ENCODE results near the gene IGFN1. TPM values are rescaled to one million over a fixed set of nuclear protein-coding genes. Genes with fewer than 3 reads are reported as not detected.

IGFN1 gene
- total RNA-seq, 4 donors from 2014 or later, result 0.14 TPM; not detected in 3

GRCh38 chr1:201175820-201176500, 14.7 kb upstream of the IGFN1 start:
- intact Hi-C loops (cut with DNase I; ENCODE audit: low total_unique reads), result loop anchor here (1.0 kb wide), 1 partner anchor 38 kb away; no protein-coding TSS in a partner anchor
- TF ChIP-seq POLR2AphosphoS5 (IDR thresholded peaks at IDR 0.05), result no peak
- TF ChIP-seq CTCF (IDR thresholded peaks at IDR 0.05), result no peak
- no peak for TF ChIP-seq POLR2A (IDR thresholded peaks at IDR 0.05)
- no peak for TF ChIP-seq EP300 (IDR thresholded peaks at IDR 0.05; ENCODE audit: low read depth)
- 85% methylated on average over 4 to 7 of the region's 7 CpGs for WGBS, 2 donors (ENCODE audit: low coverage in 1 of 2)

DNA sequence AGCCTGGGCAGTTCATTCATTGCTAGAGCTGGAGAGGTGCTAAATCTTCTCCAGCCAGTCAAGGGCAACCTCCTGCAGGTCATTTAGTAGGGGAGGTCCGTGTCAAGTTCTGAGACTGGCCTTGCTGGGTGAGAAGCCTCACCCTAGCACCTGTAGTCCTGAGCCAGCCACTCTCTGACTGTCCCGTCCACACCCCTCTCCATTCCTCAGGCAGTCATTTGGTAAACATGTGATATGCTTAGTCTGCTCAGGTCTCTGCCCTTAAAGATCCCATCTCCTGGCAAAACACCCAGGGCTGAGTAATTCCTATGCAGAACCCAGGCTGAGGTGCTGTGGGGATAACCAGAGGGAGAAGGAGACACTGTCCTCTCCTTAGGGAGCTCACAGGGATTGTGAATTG, 13.7 kb upstream of the IGFN1 start:
- DNase-seq, result peak; percentile 30
- in situ Hi-C loops (cut with MboI; ENCODE audit: low pct_ligation_motif_present in 1 of 4, low pct_unique_long_range_greater_than_20kb in 1 of 4, low sequenced_read_pairs in 3 of 4) (no loop called here), intact Hi-C loops (cut with DNase I; ENCODE audit: low total_unique reads) (loop anchor here (1.0 kb wide), 1 partner anchor 37 kb away; no protein-coding TSS in a partner anchor)
- Histone ChIP-seq H3K9me3 (no peaks in the 10 kb centered on the region), H3K4me1 (no peaks in the 10 kb centered on the region), H3K4me3 (no peak overlapping the region), H3K27ac (no peak overlapping the region), H3K27me3 (no peaks in the 10 kb centered on the region), H3K36me3 (no peaks in the 10 kb centered on the region)
- TF ChIP-seq EP300 (IDR thresholded peaks at IDR 0.05; ENCODE audit: low read depth) (no peak), POLR2A (IDR thresholded peaks at IDR 0.05) (no peak), CTCF (IDR thresholded peaks at IDR 0.05) (no peak), POLR2AphosphoS5 (IDR thresholded peaks at IDR 0.05) (no peak)
- 34% methylated on average over 2 of the region's 2 CpGs; no CpG with 5 or more reads in 1 of the 2 donors for WGBS, 2 donors (ENCODE audit: low coverage in 1 of 2)

More at GRCh38 chr1:201175820-201176500, 14.7 kb upstream of the IGFN1 start:
- no peak for DNase-seq
- in situ Hi-C loops (cut with MboI; ENCODE audit: low pct_ligation_motif_present in 1 of 4, low pct_unique_long_range_greater_than_20kb in 1 of 4, low sequenced_read_pairs in 3 of 4), result no loop called here
- no peaks in the 10 kb centered on the region for H3K36me3 ChIP-seq
- peaks cover 0 to 5% (median 4%) of the 10 kb centered on the region in 4 donors for H3K4me1 ChIP-seq
- no peak overlapping the region for H3K27ac ChIP-seq
- H3K27me3 ChIP-seq, result no peaks in the 10 kb centered on the region
- no peaks in the 10 kb centered on the region for H3K9me3 ChIP-seq
- no peak overlapping the region for H3K4me3 ChIP-seq

DNA sequence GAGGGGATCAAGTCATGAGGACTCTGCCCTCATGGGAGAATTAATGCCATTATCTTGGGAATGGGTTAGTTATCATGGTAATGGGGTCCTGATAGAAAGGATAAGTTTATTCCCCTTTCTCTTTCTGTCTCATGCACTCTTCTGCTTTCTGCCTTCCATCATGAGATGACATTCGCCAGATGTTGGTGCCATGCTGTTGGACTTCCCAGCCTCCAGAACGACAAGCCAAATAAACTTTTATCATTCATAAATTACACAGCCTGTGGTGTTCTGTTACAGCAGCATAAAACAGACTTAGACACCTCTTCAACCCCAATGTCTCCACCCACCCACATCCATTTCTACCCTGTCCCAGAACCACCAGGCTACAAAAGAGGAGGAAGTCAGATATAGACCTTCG, 11.9 kb upstream of the IGFN1 start:
- TF ChIP-seq POLR2AphosphoS5 (IDR thresholded peaks at IDR 0.05), result no peak
- no peak for TF ChIP-seq CTCF (IDR thresholded peaks at IDR 0.05)
- no peak for TF ChIP-seq POLR2A (IDR thresholded peaks at IDR 0.05)
- no peak for TF ChIP-seq EP300 (IDR thresholded peaks at IDR 0.05; ENCODE audit: low read depth)
- Histone ChIP-seq H3K9me3 (no peaks in the 10 kb centered on the region), H3K4me1 (no peaks in the 10 kb centered on the region), H3K36me3 (no peaks in the 10 kb centered on the region), H3K27me3 (no peaks in the 10 kb centered on the region), H3K27ac (no peak overlapping the region), H3K4me3 (no peak overlapping the region)
- intact Hi-C loops (cut with DNase I; ENCODE audit: low total_unique reads) (no loop called here), in situ Hi-C loops (cut with MboI; ENCODE audit: low pct_ligation_motif_present in 1 of 4, low pct_unique_long_range_greater_than_20kb in 1 of 4, low sequenced_read_pairs in 3 of 4) (no loop called here)
- WGBS, 2 donors (ENCODE audit: low coverage in 1 of 2), result 50 to 56% methylated on average over 3 of the region's 3 CpGs
- DNase-seq, result no peak

DNA sequence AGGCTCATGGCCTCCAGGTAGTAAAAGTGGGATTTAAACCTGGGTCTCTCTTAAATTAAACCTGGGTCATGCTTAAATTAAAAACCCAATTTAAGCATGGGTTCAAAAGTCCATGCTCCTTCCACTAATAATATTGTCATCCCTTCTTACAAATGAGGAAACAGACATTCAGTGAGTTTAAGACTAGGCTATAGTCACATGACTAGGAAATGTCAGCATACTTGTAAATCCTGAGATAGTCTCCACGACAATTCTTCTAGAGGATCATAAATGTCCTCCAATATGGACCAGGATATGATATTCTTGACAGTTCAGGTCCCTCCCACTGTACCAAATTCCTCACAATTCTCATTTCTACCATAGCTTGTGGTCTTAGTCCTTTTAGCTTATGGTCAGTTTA, 10.5 kb upstream of the IGFN1 start:
- intact Hi-C loops (cut with DNase I; ENCODE audit: low total_unique reads), result no loop called here
- H3K9me3 ChIP-seq, result no peaks in the 10 kb centered on the region
- WGBS, 2 donors (ENCODE audit: low coverage in 1 of 2), result 26% methylated on average over 1 of the region's 1 CpG; no CpG with 5 or more reads in 1 of the 2 donors

More for the DNA sequence above, 10.5 kb upstream of the IGFN1 start:
- H3K36me3 ChIP-seq, result no peaks in the 10 kb centered on the region
- peaks cover 0 to 5% (median 0%) of the 10 kb centered on the region in 4 donors for H3K4me1 ChIP-seq
- H3K27ac ChIP-seq, result no peak overlapping the region
- H3K27me3 ChIP-seq, result no peaks in the 10 kb centered on the region
- H3K4me3 ChIP-seq, result no peak overlapping the region
- TF ChIP-seq EP300 (IDR thresholded peaks at IDR 0.05; ENCODE audit: low read depth), result no peak
- no peak for TF ChIP-seq POLR2A (IDR thresholded peaks at IDR 0.05)
- no peak for TF ChIP-seq CTCF (IDR thresholded peaks at IDR 0.05)
- in situ Hi-C loops (cut with MboI; ENCODE audit: low pct_ligation_motif_present in 1 of 4, low pct_unique_long_range_greater_than_20kb in 1 of 4, low sequenced_read_pairs in 3 of 4), result no loop called here
- no peak for DNase-seq

Data from transverse colon (tissue), 4 donors.